HG03520 (cell line): ENCODE results near the gene NPTXR.

Experiments
- ATAC-seq: cut with Tn5 transposase; IDR thresholded peaks from one replicate; pipeline ENCODE4 v1.9.1; 2021; ENCODE audit warnings: mild to moderate bottlenecking, moderate library complexity; ENCODE audit not compliant: unreplicated experiment

Gene NPTXR

DNA sequence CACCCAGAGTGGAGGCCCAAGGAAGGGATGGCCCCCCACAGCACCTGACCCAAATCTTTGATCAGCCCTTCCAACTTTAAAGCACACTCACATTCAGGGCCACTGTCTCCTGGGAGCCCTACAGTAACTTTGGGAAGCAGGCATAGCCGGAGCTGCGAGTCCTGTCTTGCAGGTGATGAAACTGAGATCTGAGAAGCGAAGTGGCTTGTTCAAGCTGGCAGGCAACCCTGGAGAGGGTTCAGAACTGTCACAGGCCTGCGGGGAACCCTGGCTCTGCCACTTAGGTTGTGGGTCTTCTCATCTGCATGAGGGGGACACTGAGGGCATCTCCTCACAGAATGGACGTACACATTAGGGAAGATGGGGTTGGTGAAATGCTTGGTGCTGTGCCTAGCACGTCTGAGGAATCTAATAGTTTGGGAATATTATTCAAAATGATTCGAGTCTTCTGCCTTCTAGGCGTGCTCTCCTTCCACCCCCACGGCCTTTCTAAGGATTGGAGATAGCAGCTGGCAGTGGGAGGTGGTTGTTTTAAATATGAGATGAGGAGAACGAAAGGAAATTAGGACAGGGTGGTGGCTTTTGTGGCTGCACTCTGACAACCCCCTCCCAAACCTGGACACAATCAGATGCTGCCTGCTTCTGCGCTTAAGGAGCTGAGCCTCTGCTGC is 69.2 kb downstream of the NPTXR start:
- ATAC-seq: no peak

DNA sequence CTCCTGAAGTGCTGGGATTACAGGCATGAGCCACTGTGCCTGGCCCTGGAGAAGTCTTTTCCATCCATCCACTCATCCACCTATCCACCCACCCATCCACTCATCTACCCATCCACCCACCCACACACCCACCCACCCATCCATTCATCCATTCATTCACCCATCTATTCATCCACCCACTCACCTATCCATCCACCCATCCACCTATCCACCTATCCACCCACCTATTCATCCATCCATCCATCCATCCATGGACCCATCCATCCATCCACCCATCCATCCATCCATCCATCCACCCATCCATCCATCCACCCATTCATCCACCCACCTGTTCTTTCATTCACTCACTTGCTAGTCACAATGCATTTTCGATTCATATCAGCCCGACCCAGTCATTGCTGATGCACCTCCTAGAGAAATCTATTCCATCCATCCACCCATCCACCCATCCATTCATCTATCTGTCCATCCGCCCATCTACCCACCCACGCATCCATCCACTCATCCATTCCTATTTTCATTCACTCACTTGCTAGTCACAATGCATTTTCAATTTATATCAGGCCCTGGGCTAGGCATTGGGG is 70.4 kb downstream of the NPTXR start:
- no peak for ATAC-seq

DNA sequence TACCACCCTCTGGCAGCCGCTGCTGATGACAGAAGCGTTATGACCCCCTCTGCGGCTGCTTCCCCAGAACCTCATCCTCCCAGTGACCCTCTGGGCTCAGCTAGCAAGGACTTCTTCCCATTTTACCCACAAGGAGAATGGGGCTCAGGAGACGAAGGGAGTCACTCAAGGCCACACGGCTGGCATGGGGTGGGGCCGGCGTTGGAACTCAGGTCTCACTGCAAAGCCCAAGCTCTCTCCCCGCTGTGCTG is 71.3 kb downstream of the NPTXR start:
- ATAC-seq: no peak

DNA sequence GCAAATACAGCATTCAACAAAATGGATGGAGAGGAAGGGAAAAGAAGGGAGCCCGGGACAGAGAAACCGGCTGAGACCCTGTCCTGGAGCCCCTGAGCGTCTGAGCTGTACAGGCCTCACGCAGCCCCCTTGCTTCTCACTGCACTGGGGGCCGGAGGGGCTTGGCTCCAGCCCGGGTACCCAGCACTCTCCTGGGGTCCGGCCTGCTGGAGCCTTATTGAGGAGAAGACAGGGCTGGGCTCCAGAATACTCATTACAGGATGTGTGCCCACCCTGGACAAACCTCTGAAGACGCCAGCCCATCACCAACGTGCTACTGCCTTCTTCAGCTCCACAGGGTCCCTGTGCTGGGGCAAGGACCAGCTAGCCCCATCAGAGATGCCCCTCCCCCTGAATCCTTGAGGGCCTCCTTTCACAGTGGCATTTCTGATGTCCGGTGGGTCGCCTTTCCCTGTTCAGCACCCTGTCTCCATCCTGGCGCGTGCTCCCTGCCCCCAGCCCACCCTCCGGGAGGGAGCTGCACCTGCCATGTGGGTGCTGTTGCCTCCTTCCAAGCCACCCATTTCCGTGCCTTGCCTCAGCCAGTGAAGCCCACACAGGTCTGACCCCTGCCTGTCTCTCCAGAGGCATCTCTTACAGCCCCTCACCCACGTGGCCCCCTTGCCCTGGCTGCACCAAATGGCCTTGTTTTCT is 73.4 kb downstream of the NPTXR start:
- ATAC-seq: no peak
